ENCODE results near the gene DNM3. TPM values are rescaled to one million over a fixed set of nuclear protein-coding genes. Genes with fewer than 3 reads are reported as not detected.
A peak's percentile ranks its signal among the peaks of the same experiment; 100 is the strongest.

The DNM3 gene
- total RNA-seq, 1 donor from 2014 or later, result 7.7 TPM

- TF ChIP-seq, protein P1, sequence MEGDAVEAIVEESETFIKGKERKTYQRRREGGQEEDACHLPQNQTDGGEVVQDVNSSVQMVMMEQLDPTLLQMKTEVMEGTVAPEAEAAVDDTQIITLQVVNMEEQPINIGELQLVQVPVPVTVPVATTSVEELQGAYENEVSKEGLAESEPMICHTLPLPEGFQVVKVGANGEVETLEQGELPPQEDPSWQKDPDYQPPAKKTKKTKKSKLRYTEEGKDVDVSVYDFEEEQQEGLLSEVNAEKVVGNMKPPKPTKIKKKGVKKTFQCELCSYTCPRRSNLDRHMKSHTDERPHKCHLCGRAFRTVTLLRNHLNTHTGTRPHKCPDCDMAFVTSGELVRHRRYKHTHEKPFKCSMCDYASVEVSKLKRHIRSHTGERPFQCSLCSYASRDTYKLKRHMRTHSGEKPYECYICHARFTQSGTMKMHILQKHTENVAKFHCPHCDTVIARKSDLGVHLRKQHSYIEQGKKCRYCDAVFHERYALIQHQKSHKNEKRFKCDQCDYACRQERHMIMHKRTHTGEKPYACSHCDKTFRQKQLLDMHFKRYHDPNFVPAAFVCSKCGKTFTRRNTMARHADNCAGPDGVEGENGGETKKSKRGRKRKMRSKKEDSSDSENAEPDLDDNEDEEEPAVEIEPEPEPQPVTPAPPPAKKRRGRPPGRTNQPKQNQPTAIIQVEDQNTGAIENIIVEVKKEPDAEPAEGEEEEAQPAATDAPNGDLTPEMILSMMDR (IDR thresholded peaks at IDR 0.05; ENCODE audit: unreplicated experiment), result no peak
- H3K36me3 Mint-ChIP-seq (ENCODE audit: low read depth, unreplicated experiment), result no peaks in the 10 kb centered on the region
- no peak overlapping the region for H3K4me3 Mint-ChIP-seq (ENCODE audit: unreplicated experiment)
- no peak overlapping the region for H3K27ac Mint-ChIP-seq (ENCODE audit: unreplicated experiment)
- H3K9me3 Mint-ChIP-seq (ENCODE audit: unreplicated experiment), result no peaks in the 10 kb centered on the region
- H3K27me3 Mint-ChIP-seq (ENCODE audit: unreplicated experiment), result peaks cover 3% of the 10 kb centered on the region
- peaks cover 18% of the 10 kb centered on the region for H3K4me1 Mint-ChIP-seq (ENCODE audit: unreplicated experiment)
- DNase-seq (ENCODE audit: low spot score), result no peak
These were observed 616.3 kb downstream of the DNM3 start for GRCh38 chr1:172457479-172458130.

GRCh38 chr1:172460177-172460576 lies 618.9 kb downstream of the DNM3 start:
- peaks cover 3% of the 10 kb centered on the region for H3K27me3 Mint-ChIP-seq (ENCODE audit: unreplicated experiment)
- TF ChIP-seq, protein P1 (IDR thresholded peaks at IDR 0.05; ENCODE audit: unreplicated experiment), result no peak
- no peak for DNase-seq (ENCODE audit: low spot score)
- no peaks in the 10 kb centered on the region for H3K36me3 Mint-ChIP-seq (ENCODE audit: low read depth, unreplicated experiment)
- no peak overlapping the region for H3K4me3 Mint-ChIP-seq (ENCODE audit: unreplicated experiment)
- H3K9me3 Mint-ChIP-seq (ENCODE audit: unreplicated experiment), result no peaks in the 10 kb centered on the region
- H3K27ac Mint-ChIP-seq (ENCODE audit: unreplicated experiment), result no peak overlapping the region
- peaks cover 9% of the 10 kb centered on the region for H3K4me1 Mint-ChIP-seq (ENCODE audit: unreplicated experiment)

- Mint-ChIP-seq H3K36me3 (ENCODE audit: low read depth, unreplicated experiment) (no peaks in the 10 kb centered on the region), H3K27me3 (ENCODE audit: unreplicated experiment) (peaks cover 3% of the 10 kb centered on the region), H3K27ac (ENCODE audit: unreplicated experiment) (peak overlapping the region; percentile 54), H3K4me1 (ENCODE audit: unreplicated experiment) (peaks cover 9% of the 10 kb centered on the region), H3K4me3 (ENCODE audit: unreplicated experiment) (no peak overlapping the region), H3K9me3 (ENCODE audit: unreplicated experiment) (no peaks in the 10 kb centered on the region)
- TF ChIP-seq, protein P1 (IDR thresholded peaks at IDR 0.05; ENCODE audit: unreplicated experiment), result no peak
- DNase-seq (ENCODE audit: low spot score), result no peak
These were observed 619.6 kb downstream of the DNM3 start for GRCh38 chr1:172460887-172461315.

Small RNA genes lying within 50 kb of the gene (microRNA-seq; reads per million reads assigned to microRNA genes)
- gene MIR199A2 (ENCODE audit: unreplicated experiment) (0.63 reads per million), gene MIR3120 (ENCODE audit: unreplicated experiment) (not detected)

Other genes with a start within 250 kb of the DNM3 start
- gene MYOCOS, start 219.3 kb upstream of the DNM3 start, total RNA-seq (ENCODE audit: unreplicated experiment), result not detected
- gene MYOC, start 188.8 kb upstream of the DNM3 start, total RNA-seq (ENCODE audit: unreplicated experiment), result not detected
- gene VAMP4, start 99.4 kb upstream of the DNM3 start, total RNA-seq (ENCODE audit: unreplicated experiment), result 11.1 TPM
- 22.1 TPM for gene METTL13, start 59.8 kb upstream of the DNM3 start, total RNA-seq (ENCODE audit: unreplicated experiment)

Data from endothelial cell (in vitro differentiated cells).